NCI-H2227 (cell line): Measurements from ENCODE around the gene SLC22A3.

ENCODE experiments used
- DNase-seq: peaks from one replicate; lab custom pipeline; 2025; ENCODE audit not compliant: unreplicated experiment; lab: John Stamatoyannopoulos, UW

Gene SLC22A3

DNA sequence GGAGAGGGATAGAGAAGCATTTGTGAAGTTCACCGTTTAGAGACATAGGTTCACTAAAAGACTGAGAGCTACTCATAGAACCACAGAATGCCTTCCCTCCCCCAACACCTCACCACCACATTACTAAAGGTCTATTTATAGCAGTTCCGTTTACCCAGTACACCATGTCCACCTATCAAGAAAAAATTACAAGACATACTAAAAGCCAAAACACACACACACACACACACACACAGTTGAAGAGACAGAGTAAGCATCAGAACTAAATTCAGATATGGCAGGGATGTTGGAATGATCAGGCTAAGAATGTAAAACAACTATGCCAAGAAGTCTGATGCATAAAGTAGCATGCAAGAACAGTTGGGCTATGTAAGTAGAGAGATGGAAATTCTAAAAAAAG lies 52.3 kb downstream of the SLC22A3 start:
- DNase-seq, result no peak

DNA sequence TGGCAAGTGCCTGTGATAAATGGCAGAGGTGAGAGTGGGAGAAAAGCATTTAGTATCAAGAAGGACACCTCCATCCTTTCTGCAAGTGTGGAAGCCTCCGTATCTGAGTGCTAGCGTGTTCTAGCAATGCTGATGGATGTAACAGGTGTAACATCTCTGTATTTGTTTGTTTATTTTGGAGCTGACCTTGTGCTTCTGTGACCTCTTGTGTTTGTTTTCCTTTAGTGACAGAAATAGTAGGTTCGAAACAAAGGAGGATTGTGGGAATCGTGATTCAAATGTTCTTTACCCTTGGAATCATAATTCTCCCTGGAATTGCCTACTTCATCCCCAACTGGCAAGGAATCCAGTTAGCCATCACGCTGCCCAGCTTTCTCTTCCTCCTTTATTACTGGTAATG lies 60.4 kb downstream of the SLC22A3 start:
- no peak for DNase-seq

DNA sequence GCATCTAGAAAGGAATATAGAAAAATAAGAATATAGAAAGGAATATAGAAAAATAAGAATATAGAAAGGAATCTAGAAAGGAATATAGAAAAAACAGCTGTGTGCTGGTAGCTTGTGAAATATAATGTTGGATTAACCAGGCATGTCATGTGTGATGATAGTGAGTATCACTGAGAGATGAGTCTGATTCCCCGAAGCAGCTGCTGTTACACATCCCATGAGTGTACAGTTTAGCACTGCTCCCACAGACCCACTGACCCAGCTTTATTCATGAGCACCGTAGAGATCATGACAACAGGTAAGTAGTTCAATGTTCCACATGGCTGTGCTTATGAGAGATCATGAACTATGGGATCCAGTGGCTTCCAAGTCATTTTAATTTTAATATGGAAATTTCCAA lies 64.8 kb downstream of the SLC22A3 start:
- DNase-seq, result no peak

DNA sequence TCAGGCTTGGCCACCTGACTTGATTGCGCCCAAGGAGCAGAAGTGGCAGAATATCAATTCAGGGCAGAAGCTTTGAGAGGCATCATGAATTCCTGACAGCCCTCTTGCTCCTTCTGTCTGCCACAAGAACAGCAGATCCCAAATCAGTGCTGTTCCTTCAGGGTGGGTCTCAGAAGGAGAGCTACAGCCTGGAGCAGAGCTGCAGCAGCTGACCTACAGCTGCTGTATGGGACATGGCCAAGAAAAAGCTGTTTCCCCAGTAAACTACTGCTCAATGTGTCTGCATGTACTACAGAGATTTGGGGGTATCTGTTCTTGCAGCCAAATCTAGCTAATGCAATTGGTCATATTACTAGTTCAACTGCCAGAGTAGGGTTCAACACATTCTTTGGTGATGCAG lies 69.0 kb downstream of the SLC22A3 start:
- DNase-seq, result no peak

DNA sequence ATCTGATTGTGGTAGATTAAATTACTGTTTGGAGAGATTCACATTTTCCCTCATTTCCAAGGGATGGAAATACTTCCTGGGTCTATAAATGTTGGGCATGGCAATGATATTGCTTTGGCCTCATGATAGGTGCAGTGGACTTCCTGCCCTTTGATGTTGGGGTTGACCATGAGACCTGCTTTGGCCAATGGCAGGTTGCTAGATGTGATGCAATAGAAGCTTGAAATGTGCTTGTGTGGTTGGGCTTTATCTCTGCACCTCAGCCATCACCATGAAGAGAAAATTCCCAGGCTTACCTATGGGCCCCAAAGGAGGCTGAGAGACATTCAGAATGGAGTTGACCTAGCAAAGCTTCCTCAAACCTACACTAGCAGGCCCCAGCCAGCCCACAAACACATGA lies 69.4 kb downstream of the SLC22A3 start:
- no peak for DNase-seq

DNA sequence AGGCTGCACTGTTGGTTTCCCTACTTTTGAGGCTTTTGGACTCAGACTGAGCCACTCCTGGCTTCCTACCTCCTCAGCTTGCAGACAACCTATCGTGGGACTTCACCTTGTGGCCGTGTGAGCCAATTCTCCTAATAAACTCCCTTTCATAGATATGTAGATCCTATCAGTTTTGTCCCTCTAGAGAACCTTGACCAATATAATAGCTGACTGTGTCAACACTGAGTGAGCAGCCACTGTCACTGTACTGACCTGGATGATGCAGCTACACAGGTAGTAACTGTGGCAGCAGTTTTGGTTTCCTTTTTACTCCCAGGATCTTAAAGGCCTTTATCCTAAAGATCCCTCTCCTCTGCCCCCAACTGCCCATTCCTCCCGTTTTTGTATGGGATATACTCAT lies 70.2 kb downstream of the SLC22A3 start:
- DNase-seq, result no peak

DNA sequence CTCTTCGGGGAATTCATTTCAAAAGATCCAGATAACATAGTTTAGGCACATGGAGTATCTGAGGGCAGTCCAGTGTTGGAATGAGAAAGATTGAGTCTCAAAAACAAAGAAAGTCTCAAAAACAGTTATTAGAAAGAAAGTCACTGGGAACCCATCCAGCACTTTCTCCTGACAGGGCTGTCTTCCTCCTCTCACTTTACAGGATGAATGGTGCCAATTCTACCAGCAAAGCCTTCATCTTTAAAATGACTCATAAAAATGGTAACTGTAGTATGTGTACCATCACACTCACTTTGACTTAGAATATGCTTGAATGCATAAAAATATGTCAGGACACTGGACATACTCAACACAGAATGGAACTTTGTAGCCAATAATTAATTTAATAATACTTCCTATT lies 71.3 kb downstream of the SLC22A3 start:
- no peak for DNase-seq

DNA sequence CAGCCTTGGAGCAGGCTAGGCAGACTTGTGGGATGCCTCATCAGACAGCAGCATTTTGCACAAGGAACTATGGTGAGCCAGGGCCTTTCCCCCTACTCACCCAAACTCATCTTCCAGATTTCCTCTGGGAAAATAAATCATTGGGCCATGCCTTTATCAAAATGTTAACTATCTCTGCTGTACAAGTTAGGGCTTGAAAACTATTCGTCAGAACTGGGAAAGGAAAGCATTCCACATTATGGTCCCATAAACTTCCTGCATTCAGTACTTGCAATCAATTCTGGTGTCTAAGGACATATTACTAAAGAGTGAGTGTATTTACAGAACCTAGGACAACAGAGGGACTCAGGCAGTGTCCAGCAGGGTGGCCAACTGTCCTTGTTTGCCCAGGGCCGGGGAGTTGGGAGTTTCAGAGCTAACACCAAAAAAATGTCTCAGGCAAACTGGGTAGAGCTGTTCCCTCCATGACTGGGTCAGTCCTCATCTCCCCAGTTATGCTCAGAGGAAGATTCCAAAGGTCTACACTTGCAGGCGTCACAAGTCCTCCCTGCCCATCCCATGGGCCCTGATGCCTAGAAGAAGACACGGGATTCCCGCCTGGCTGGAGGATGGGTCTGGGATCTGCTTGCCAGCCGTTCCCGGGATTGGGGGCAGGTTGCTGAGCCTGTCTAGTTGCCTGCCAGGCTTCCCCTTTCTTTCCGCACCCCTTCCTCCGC lies 72.2 kb downstream of the SLC22A3 start:
- no peak for DNase-seq

DNA sequence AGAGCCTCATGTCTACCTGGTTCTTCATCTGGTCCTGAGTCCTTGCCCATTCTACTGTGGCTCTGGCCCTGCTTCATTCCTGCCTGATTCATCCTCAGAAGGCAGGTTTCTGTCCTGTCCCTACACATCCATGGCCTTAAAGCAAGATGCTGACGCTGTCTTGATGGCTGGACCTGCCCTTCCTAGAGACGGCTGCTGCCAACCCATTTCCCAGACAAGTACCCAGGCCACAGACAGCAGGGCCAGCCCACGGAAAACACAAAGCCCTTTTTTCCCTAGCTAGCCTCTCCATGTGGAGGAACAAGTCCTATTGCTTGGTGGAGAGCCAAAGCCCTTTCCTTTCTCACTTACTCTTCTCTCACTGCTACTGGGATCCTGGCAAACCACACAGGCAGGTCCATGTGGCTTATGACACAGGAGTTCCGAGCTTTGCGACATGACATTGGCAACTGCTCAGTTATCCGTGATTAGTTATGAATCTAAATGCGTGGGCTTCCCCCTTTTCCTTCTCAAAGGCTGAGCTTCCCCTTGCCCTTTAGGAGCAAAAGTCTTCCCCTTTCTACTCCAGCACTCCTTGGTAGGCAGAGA lies 72.9 kb downstream of the SLC22A3 start:
- DNase-seq, result no peak

DNA sequence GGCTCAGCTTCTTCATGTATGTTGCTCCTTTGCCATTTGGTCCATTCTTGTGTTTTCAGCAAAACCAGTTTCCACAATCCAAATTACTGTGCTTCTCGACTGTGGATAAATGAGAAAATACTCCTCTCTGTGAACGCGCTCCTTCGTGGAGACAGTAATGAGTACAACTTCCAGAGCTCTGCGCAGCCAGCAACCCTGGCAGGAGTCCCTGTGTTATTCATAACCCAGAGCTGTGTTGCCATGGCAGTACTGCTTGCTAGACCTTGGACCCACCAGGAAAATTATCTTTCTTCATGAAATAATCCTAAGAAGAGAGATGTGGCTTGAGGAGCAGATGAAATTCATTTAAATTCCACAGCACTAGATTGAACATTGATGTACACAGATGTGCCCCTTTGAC lies 73.7 kb downstream of the SLC22A3 start:
- DNase-seq, result no peak

DNA sequence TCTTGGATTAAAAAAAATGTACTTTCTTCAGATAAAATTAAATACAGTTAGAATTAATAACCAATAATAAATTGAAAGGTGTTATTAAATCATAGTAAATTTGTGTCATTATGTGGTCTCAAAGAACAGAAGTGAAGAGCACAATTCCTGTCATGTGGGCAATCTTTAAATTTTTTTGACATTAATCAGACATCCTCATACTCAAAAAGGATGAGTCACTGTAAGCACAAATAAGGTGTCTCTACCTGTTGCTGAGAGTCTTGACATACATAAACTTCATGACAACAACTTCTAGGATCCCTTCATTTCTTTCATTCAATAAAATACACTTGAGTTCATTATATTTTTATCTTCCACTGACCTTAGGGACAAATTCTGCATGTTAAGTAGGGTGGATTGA lies 76.1 kb downstream of the SLC22A3 start:
- no peak for DNase-seq

DNA sequence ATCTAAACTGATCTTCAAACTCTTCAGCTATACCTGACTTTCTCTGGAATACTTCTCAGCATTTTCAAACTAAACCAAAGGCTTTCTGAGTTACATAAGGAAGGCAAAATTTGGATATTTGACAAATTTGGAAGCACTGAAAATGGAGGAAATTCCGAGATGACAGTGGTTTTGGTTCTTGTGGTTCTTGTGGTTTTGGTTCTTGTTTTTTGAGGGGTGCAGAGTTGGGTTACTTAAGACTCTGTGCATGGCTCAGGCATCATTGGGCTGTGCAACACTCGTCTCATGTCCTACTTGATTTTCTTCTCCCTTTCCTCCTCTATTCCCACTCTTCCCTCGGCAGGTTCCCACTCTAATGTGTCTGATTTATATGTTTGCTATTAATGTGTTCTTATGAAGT lies 78.0 kb downstream of the SLC22A3 start:
- DNase-seq, result no peak

DNA sequence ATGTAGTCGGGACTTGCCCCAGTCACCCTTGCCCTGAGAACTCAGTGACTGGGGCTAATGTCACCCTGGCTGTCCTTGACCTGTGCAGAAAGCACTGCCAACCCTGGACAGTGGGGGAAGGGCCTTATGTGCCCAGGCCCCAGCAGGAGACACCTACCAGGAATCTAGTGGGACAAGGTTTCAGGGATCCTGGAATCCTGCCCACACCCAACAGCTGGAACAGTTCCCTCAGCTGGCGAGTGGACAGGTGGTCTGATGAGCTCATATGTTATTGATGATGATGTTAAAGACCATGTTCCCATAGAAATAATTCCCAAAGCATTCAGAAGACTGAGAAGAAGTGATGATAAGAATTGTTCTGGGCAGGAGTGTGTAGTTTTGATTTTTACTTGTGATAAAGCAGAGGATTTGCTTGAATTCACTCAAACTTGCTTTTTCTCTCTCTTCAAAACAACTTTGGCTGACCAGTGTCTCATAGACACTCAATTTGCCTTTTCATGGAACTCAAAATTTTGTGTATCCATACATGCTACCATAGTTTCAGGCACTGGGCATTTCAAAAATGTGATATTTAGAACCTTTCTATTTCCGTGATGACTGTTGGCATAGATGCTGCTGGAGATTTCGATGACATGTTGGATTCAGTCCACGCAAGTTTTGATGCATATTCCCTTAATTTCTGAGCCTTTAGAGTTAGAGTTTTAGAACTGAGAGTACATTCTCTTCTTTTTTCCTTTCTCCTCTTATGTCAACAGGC lies 79.3 kb downstream of the SLC22A3 start:
- DNase-seq, result no peak

DNA sequence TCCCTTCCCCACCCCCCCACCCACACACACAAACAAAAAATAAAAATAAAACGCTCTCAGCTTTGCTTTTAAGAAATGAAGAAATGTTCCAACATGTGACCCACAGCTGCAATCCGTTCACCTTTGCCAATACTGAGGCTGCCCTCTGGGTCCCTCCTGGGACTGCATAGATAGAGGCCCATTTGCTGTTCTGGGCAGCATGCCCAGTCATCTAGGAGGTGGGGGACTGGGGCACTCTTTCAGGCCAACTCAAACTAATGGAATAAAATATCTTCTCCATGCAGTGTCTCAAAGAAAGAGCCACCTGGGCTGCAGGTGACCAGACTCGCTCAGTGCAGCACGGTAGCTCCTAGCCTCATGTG lies 79.9 kb downstream of the SLC22A3 start:
- no peak for DNase-seq

DNA sequence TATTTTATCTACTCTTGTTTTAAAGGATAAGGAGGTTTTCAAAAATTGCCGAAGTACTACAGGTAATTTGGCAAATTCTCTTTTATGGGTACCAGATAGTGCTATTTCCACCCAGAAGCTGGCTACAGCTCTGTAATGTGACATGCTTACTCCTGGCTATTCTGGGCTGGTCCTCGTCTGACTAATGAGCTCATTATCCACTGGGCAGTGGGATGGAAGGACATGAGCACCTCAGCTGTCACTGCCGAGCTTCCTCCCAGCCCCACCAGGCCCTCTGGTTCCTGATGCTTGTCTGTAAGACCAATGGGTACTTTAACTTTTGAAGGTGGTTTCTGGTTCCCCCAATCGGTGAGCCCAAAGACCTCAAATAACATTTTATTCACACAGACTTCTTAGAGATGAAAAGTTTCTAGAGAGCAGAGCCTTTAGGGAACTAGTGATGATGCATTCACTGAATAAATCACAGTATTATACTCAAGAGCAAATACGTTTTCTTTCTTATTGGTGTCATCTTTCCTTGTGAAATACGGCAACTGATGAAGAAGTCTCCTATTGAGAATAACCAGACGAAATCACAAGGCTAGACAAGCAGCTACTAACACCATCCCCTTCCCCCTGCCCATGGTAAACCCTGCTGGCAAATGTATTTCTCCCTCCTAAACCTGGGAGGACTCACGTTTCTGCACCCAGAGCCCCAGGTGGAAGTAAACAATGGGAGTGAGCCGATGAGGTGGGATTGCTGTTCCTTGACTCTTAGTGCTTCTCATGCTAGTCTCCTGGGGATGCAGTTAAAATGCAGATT lies 80.8 kb downstream of the SLC22A3 start:
- DNase-seq, result no peak

DNA sequence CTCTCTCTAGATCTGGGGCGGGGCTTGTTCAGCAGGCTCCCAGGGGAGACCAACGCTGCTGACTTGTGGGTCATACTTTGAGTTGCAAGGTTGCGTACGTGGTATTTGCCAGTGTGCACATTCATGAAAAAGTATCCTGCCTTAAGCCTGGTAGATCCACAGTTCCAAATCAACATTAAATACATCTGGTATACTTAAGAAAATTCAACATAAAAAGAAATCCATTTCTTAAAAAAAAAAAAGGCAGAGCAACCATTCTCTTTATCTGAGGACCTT lies 81.4 kb downstream of the SLC22A3 start:
- DNase-seq, result no peak

DNA sequence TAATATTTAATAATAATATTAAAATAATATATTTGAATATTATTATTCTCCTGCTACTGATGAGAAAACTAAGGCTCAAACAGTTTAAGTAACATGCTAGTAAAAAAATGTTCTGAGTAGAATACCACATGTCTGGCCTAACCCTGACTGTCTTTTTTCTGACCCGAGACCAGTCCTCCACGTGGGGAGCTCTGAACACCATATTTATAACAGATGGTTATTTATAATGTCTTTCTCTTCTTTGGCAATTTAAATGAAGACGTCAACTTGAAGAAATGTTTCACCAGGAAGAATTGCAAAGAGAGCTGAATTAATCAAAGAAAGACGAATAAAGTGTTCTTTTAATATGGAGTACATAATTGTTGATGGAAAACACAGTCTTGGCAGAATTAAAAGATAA lies 82.0 kb downstream of the SLC22A3 start:
- DNase-seq, result no peak

DNA sequence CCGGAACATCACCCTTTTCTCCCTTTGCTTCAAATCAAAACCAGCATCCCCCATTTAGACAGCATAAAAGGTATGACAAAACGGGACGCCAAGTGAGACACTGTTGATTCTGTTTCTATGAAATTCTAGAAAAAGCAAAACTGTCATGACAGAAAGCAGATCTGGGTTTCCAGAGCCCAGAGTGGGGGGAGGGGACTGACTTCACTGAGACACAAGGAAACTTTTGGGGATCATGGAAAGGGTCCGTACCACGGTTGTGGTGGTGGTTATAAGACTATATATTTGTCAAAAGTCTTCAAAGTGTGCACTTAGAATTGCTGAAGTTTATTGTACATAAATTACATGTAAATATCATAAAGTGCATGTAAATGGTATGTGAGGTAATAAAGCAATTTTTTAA lies 82.6 kb downstream of the SLC22A3 start:
- no peak for DNase-seq

DNA sequence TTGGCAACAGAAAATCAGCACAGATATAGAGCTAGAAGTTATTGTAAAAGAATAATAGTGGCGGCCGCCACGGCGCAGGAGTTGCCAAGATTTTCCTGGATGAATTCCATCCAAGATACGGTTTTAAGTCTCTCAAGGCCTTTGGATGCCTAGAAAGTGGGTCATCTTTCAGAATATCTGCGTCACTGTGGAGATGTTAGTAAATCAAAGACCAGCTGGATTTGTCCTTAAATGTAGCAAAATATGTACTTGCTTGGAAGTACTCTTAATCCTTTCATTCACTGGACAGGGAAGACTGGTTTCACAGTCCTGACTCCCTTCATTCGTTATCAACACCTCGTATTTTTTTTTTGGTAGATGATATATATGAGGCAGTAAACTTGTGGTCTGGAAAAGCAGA lies 83.0 kb downstream of the SLC22A3 start:
- DNase-seq, result no peak

DNA sequence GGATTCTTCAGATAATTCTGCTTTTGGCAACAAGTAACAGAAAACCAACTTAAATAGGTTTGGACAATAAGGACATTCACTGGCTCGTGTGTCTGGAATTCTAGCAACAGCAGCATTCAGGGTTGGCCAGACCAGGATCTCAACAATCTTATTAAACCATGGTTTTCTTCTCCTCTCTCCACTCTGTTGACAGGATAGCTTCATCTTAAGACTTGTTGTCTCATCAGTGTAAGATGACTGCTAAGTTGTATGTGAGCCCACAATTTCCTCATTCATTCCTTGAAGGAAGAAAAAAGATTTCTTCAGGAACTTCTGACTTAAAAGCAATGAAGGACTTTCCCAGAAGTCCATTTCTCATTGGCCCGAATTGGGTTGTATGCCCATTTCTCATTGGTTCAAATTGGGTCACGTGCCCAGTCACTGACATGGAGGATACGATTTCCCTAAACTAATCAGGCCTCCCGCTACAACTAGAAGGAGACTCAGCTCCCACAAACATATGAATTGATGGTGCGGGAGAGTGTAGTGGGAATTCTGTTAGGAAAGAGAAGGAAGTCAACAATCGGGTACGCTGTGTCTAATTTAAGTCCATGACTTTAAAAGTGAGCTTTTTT lies 83.7 kb downstream of the SLC22A3 start:
- DNase-seq, result no peak

DNA sequence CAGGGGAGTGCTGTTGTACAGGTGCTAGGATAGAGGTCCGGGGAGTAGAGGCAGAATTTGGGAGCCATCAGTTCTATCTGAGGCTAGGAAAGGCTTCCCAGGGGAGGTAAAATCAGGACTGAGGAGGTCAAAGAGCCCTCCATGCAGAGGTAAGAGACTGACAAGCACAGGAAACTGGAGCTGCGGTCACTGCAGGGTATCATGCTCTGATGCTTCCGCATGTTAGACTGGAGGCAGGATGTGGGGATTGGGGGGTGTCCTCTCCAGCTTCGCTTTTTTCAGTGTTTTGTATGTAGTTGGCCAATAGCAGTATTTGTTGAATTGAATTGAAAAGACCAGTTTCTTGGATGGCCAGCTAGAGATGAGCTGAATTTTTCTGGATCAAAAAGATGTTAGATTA lies 87.8 kb downstream of the SLC22A3 start:
- no peak for DNase-seq

DNA sequence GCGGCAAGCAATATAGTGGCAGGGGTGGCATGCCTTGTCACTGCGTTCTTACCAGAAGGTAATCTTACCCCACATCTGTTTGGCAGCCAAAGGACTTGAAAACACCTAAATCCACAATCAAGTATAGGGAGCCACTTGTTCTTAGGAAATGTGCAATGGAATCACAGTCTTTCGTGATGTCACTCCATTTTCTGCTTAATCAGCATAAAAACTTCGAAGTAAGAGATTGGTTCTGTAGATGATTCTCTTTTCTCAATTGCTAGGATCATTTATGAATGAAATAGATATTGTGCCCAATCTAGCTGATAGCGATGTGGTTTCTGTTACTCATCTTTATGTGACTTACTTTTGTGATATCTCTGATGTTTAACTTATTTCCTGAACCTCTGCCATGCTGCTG lies 89.0 kb downstream of the SLC22A3 start:
- no peak for DNase-seq
